H1 (cell line): ENCODE results near the gene KCTD15. TPM values are rescaled to one million over a fixed set of nuclear protein-coding genes. Genes with fewer than 3 reads are reported as not detected.

Source experiments
- CTCF ChIA-PET: fragments of 300-600 bp; sonication (Branson Sonifier 250); formaldehyde crosslinking; loops from one replicate; lab custom pipeline; 2021; ENCODE audit not compliant: partially characterized antibody; lab: Charles Lee
- POLR2A ChIA-PET: fragments of 300-600 bp; sonication (Branson Sonifier 250); formaldehyde crosslinking; loops from one replicate; lab custom pipeline; 2021; ENCODE audit warnings: inconsistent platforms; ENCODE audit not compliant: partially characterized antibody; lab: Charles Lee
- DNase-seq, 2 experiments: peaks; one replicate each; pipeline versions ENCODE4 v3.0.0 to v3.0.0-alpha.2; 2010 to 2022; ENCODE audit warnings: low spot score in 2 of 2, low read depth in 1 of 2, mixed read lengths in 1 of 2
- FAIRE-seq: peaks from 2 replicates; lab custom pipeline; 2011; peaks lifted over from hg19 to GRCh38; lab: Jason Lieb, UNC
- H2AFZ ChIP-seq: 2 replicates; pipeline ENCODE4 v1.8.1; 2012; ENCODE audit warnings: low read length, inconsistent platforms
- H2AK5ac ChIP-seq: 2 replicates; pipeline ENCODE4 v1.6.1; 2013; ENCODE audit warnings: low read depth, low read length
- H2BK120ac ChIP-seq: replicated peaks from 2 replicates; pipeline ENCODE3; 2013; ENCODE audit warnings: low read depth, low read length, inconsistent platforms
- H2BK12ac ChIP-seq: 2 replicates; pipeline ENCODE4 v1.6.1; 2013; ENCODE audit warnings: low read depth, low read length
- H2BK15ac ChIP-seq: 2 replicates; pipeline ENCODE4 v1.6.1; 2013; ENCODE audit warnings: low read length
- H2BK20ac ChIP-seq: 2 replicates; pipeline ENCODE4 v1.6.1; 2013; ENCODE audit warnings: low read length
- H2BK5ac ChIP-seq: 2 replicates; pipeline ENCODE4 v1.6.1; 2013; ENCODE audit warnings: low read depth, low read length
- H3K14ac ChIP-seq: 2 replicates; pipeline ENCODE4 v1.6.1; 2013; ENCODE audit warnings: inconsistent platforms; ENCODE audit not compliant: insufficient read length
- H3K18ac ChIP-seq: 2 replicates; pipeline ENCODE4 v1.6.1; 2013; ENCODE audit warnings: low read length; ENCODE audit errors: extremely low read depth
- H3K23ac ChIP-seq: 2 replicates; pipeline ENCODE4 v1.6.1; 2013; ENCODE audit warnings: inconsistent platforms; ENCODE audit not compliant: insufficient read length
- H3K23me2 ChIP-seq: 2 replicates; pipeline ENCODE4 v1.6.1; 2013; ENCODE audit warnings: low read depth, low read length
- H3K27ac ChIP-seq: 2 replicates; pipeline ENCODE4 v1.6.1; 2011; ENCODE audit warnings: low read depth, low read length, inconsistent platforms
- H3K27me3 ChIP-seq, 4 experiments: replicated peaks in 1 of 4; 1 replicate in 1 of 4; 2 replicates in 3 of 4; pipeline versions ENCODE4 v1.6.1 to v1.8.1; 2011 to 2013; ENCODE audit warnings: low read length in 3 of 4, mild to moderate bottlenecking in 3 of 4, inconsistent platforms in 2 of 4, mixed read lengths in 2 of 4, moderate library complexity in 1 of 4; ENCODE audit not compliant: control insufficient read depth in 3 of 4, insufficient read depth in 3 of 4; ENCODE audit errors: extremely low read depth in 1 of 4
- H3K36me3 ChIP-seq, 4 experiments: 2 replicates each; pipeline versions ENCODE4 v1.6.1 to v1.8.1; 2011 to 2013; ENCODE audit warnings: mild to moderate bottlenecking in 4 of 4, low read length in 3 of 4, moderate library complexity in 2 of 4, control low read depth in 1 of 4, inconsistent platforms in 1 of 4; ENCODE audit not compliant: insufficient read depth in 4 of 4, control insufficient read depth in 2 of 4
- H3K4ac ChIP-seq: replicated peaks from 2 replicates; pipeline ENCODE3; 2013; ENCODE audit warnings: low read length, low read depth, mixed read lengths, inconsistent platforms; ENCODE audit not compliant: insufficient read length
- H3K4me1 ChIP-seq, 4 experiments: replicated peaks in 1 of 4; 1 replicate in 1 of 4; 2 replicates in 3 of 4; pipeline versions ENCODE4 v1.6.1 to v1.8.1; 2011 to 2013; ENCODE audit warnings: low read length in 3 of 4, inconsistent platforms in 2 of 4, mixed read lengths in 1 of 4; ENCODE audit not compliant: insufficient read depth in 4 of 4, control insufficient read depth in 3 of 4
- H3K4me2 ChIP-seq, 2 experiments: 2 replicates each; pipeline versions ENCODE4 v1.6.1 to v1.8.1; 2011 to 2013; ENCODE audit warnings: low read depth in 2 of 2, low read length in 2 of 2, control low read depth in 1 of 2, inconsistent platforms in 1 of 2, mild to moderate bottlenecking in 1 of 2; ENCODE audit not compliant: insufficient read depth in 1 of 2
- H3K4me3 ChIP-seq, 4 experiments: fragments of 200-600, 300-600 bp in 1 of 4; sonication (generic), shearing (Covaris generic), sonication (Bioruptor Twin) in 1 of 4; 2 replicates each; pipeline versions ENCODE4 v1.5.1 to v1.8.1; 2011 to 2016; ENCODE audit warnings: low read length in 4 of 4, low read depth in 3 of 4, control low read depth in 2 of 4, inconsistent platforms in 2 of 4, mild to moderate bottlenecking in 2 of 4, mixed read lengths in 1 of 4, moderate library complexity in 1 of 4; ENCODE audit not compliant: insufficient read depth in 2 of 4; ENCODE audit errors: extremely low read depth in 1 of 4
- H3K56ac ChIP-seq: replicated peaks from 2 replicates; pipeline ENCODE3; 2013; ENCODE audit warnings: low read depth, mild to moderate bottlenecking, mixed read lengths, low read length, inconsistent platforms; ENCODE audit not compliant: insufficient read length
- H3K79me1 ChIP-seq: 2 replicates; pipeline ENCODE4 v1.6.1; 2013; ENCODE audit warnings: low read depth, low read length, control low read depth
- H3K79me2 ChIP-seq, 2 experiments: 2 replicates each; pipeline versions ENCODE4 v1.6.1 to v1.8.1; 2012 to 2013; ENCODE audit warnings: low read length in 2 of 2, mild to moderate bottlenecking in 2 of 2, inconsistent platforms in 1 of 2; ENCODE audit not compliant: insufficient read depth in 2 of 2, control insufficient read depth in 1 of 2
- H3K9ac ChIP-seq, 4 experiments: replicated peaks in 1 of 4; 1 replicate in 1 of 4; 2 replicates in 3 of 4; pipeline versions ENCODE4 v1.6.1 to v1.8.1; 2011 to 2013; ENCODE audit warnings: low read depth in 3 of 4, low read length in 3 of 4, control low read depth in 2 of 4, mild to moderate bottlenecking in 2 of 4, moderate library complexity in 2 of 4, inconsistent platforms in 1 of 4; ENCODE audit errors: extremely low read depth in 1 of 4
- H3K9me3 ChIP-seq, 2 experiments: 2 replicates each; pipeline versions ENCODE4 v1.6.1 to v1.8.1; 2012 to 2013; ENCODE audit warnings: mild to moderate bottlenecking in 2 of 2, moderate library complexity in 2 of 2, control low read depth in 1 of 2, inconsistent platforms in 1 of 2, low read depth in 1 of 2, low read length in 1 of 2, mixed read lengths in 1 of 2; ENCODE audit not compliant: insufficient read depth in 2 of 2
- H4K20me1 ChIP-seq, 2 experiments: replicated peaks in 1 of 2; 2 replicates each; pipeline versions ENCODE3 to v1.8.1; 2011 to 2013; ENCODE audit warnings: inconsistent platforms in 2 of 2, low read length in 2 of 2, mild to moderate bottlenecking in 1 of 2; ENCODE audit not compliant: insufficient read depth in 2 of 2, control insufficient read depth in 1 of 2
- H4K5ac ChIP-seq: 2 replicates; pipeline ENCODE4 v1.6.1; 2013; ENCODE audit warnings: low read length, low read depth, mixed read lengths, inconsistent platforms; ENCODE audit not compliant: insufficient read length
- H4K8ac ChIP-seq: 2 replicates; pipeline ENCODE4 v1.8.0; 2013; ENCODE audit warnings: mild to moderate bottlenecking, moderate library complexity, low read length, inconsistent platforms; ENCODE audit not compliant: insufficient read depth; ENCODE audit errors: extremely low read depth
- H4K91ac ChIP-seq: replicated peaks from 2 replicates; pipeline ENCODE3; 2013; ENCODE audit warnings: low read length, mixed read lengths, inconsistent platforms; ENCODE audit not compliant: insufficient read length
- ASH2L ChIP-seq: fragments of 200-600, 300-600 bp; sonication (generic); IDR thresholded peaks from one replicate; pipeline ENCODE4 v1.7.1; 2017; ENCODE audit warnings: low read length
- BRCA1 ChIP-seq: IDR thresholded peaks from 2 replicates; pipeline ENCODE4 v1.6.1; 2012; ENCODE audit warnings: low read depth, low read length, improper control_type of control experiment
- CBX8 ChIP-seq: fragments of 300-800, 300-1000 bp; sonication (generic); IDR thresholded peaks from 2 replicates; pipeline ENCODE4 v1.7.1; 2016; ENCODE audit warnings: low read depth, low read length, borderline replicate concordance
- CHD1 ChIP-seq: IDR thresholded peaks from 2 replicates; pipeline ENCODE4 v1.6.1; 2012; ENCODE audit warnings: low read depth, low read length, improper control_type of control experiment
- FOSL1 ChIP-seq: IDR thresholded peaks from 2 replicates; pipeline ENCODE4 v1.6.1; 2011; ENCODE audit warnings: mild to moderate bottlenecking, low read depth, low read length, moderate library complexity; ENCODE audit not compliant: insufficient read depth
- GABPA ChIP-seq: IDR thresholded peaks from 2 replicates; pipeline ENCODE4 v1.6.1; 2011; ENCODE audit warnings: mild to moderate bottlenecking, low read length, moderate library complexity, borderline replicate concordance; ENCODE audit not compliant: insufficient read depth
- HDAC2 ChIP-seq, 2 experiments: fragments of 300-600 bp in 1 of 2; sonication (generic) in 1 of 2; IDR thresholded peaks; 2 replicates each; pipeline ENCODE4 v1.6.1; 2011 to 2012; ENCODE audit warnings: low read depth in 2 of 2, low read length in 2 of 2, mild to moderate bottlenecking in 2 of 2, moderate library complexity in 2 of 2, borderline replicate concordance in 1 of 2, inconsistent platforms in 1 of 2
- HDAC6 ChIP-seq: IDR thresholded peaks from one replicate; pipeline ENCODE4 v1.7.1; 2012; ENCODE audit warnings: low read depth, mild to moderate bottlenecking, inconsistent platforms, low read length, moderate library complexity
- JUND ChIP-seq: IDR thresholded peaks from 2 replicates; pipeline ENCODE4 v1.6.1; 2011; ENCODE audit warnings: mild to moderate bottlenecking, improper control_type of control experiment, low read length
- KDM1A ChIP-seq: fragments of 200-600, 300-600 bp; sonication (generic); IDR thresholded peaks from 2 replicates; pipeline ENCODE4 v1.7.1; 2016; ENCODE audit warnings: mild to moderate bottlenecking, low read length, borderline replicate concordance
- POU5F1 ChIP-seq: IDR thresholded peaks from 2 replicates; pipeline ENCODE4 v1.6.1; 2011; ENCODE audit warnings: low read depth, mild to moderate bottlenecking, low read length, moderate library complexity
- RBBP5 ChIP-seq: IDR thresholded peaks from 2 replicates; pipeline ENCODE4 v1.7.1; 2012; ENCODE audit warnings: low read depth, mild to moderate bottlenecking, inconsistent platforms, low read length, moderate library complexity, borderline replicate concordance
- SP2 ChIP-seq: IDR thresholded peaks from 2 replicates; pipeline ENCODE4 v1.6.1; 2012; ENCODE audit warnings: mild to moderate bottlenecking, low read length, inconsistent platforms
- SP4 ChIP-seq: IDR thresholded peaks from 2 replicates; pipeline ENCODE4 v1.6.1; 2012; ENCODE audit warnings: low read length, inconsistent platforms
- SUZ12 ChIP-seq: fragments of 200-600 bp; sonication (generic); IDR thresholded peaks from 2 replicates; pipeline ENCODE4 v1.6.1; 2012; ENCODE audit warnings: mild to moderate bottlenecking, inconsistent platforms, low read length, moderate library complexity, mixed read lengths
- ZNF274 ChIP-seq: IDR thresholded peaks from 2 replicates; pipeline ENCODE4 v1.7.0; 2012; ENCODE audit warnings: low read length, borderline replicate concordance; ENCODE audit errors: extremely low read depth
- WGBS, 2 experiments: shearing (Covaris generic) in 1 of 2; methylation state at CpG; one replicate each; pipeline versions ENCODE4 v1.1.6 to v1.1.7; 2013 to 2015; ENCODE audit warnings: low lambda C conversion rate in 2 of 2, mixed read lengths in 2 of 2, inconsistent platforms in 1 of 2, low coverage in 1 of 2, missing lambda C conversion rate in 1 of 2; ENCODE audit not compliant: insufficient replicate concordance in 2 of 2, insufficient coverage in 1 of 2, insufficient read length in 1 of 2; ENCODE audit errors: extremely low coverage in 1 of 2, missing lambda C conversion rate in 1 of 2; 5-methylcytosine and 5-hydroxymethylcytosine counted together
- polyA plus RNA-seq, 7 experiments: library from polyadenylated mRNA; depleted of rRNA in 3 of 7; stranded (reverse) in 5 of 7; unstranded in 2 of 7; fragments of >200 nt in 5 of 7; fragments of 200-250 nt in 2 of 7; gene quantifications; 1 replicate in 5 of 7; 2 replicates in 1 of 7; 4 replicates in 1 of 7; pipeline versions ENCODE4 v1.2.1 to v1.2.3, GENCODE V29; 2011 to 2013; ENCODE audit warnings: missing spikeins in 2 of 7, mixed read lengths in 2 of 7
- total RNA-seq: library from RNA; stranded (reverse); fragmentation: NEBNext Ultra II Directional; extraction: Animal tissue kit (Norgen Biotek cat#: 25700); gene quantifications from 2 replicates; pipeline ENCODE4 v1.2.1, GENCODE V29; 2021

Gene KCTD15
- total and polyA plus RNA-seq, 2 of the 8 experiments (the other 6 are each of a cell fraction or from before 2014, with no cell fraction given), result 25.1 to 27.0 TPM

- Histone ChIP-seq H4K91ac (no peak overlapping the region), H3K14ac (no peak overlapping the region), H3K27ac (no peak overlapping the region), H2AK5ac (no peak overlapping the region), H3K4me1 (no peaks in the 10 kb centered on the region), H2BK120ac (no peak overlapping the region), H2BK12ac (no peak overlapping the region), H3K18ac (no peak overlapping the region), H3K27me3 (no peaks in the 10 kb centered on the region), H3K56ac (no peak overlapping the region), H3K4ac (no peak overlapping the region), H3K9ac (no peak overlapping the region), H3K79me2 (no peaks in the 10 kb centered on the region), H3K4me2 (no peak overlapping the region), H4K5ac (no peak overlapping the region), H3K79me1 (no peaks in the 10 kb centered on the region), H4K20me1 (no peaks in the 10 kb centered on the region), H2BK20ac (no peak overlapping the region), H3K4me3 (no peak overlapping the region), H3K9me3 (no peaks in the 10 kb centered on the region), H2BK5ac (no peak overlapping the region), H2BK15ac (no peak overlapping the region), H2AFZ (no peak overlapping the region), H3K36me3 (no peaks in the 10 kb centered on the region), H3K23me2 (no peaks in the 10 kb centered on the region), H3K23ac (no peak overlapping the region), H4K8ac (no peak overlapping the region)
- no peak for DNase-seq
- WGBS, 2 experiments, result 70% methylated on average over 2 of the region's 2 CpGs; no CpG with 5 or more reads in 1 of the 2 experiments
- ChIA-PET POLR2A (no interaction called here), CTCF (no interaction called here)
- no peak for FAIRE-seq
- TF ChIP-seq JUND (no peak), SUZ12 (no peak), ASH2L (no peak), GABPA (no peak), ZNF274 (no peak), HDAC2 (IDR thresholded peaks at IDR 0.05; ENCODE audit: borderline replicate concordance in 1 of 2, low read depth in 2 of 2, low read length in 2 of 2) (no peak), FOSL1 (no peak), POU5F1 (no peak), CHD1 (no peak), SP2 (no peak), SP4 (no peak), KDM1A (no peak), BRCA1 (no peak), CBX8 (no peak), HDAC6 (no peak), RBBP5 (no peak)
Measured at GRCh38 chr19:33845498-33845897, 48.8 kb downstream of the KCTD15 start.
